Esophagus squamous epithelium (tissue), 4 donors: Measurements from ENCODE around the gene KCNK2.

Experiments used
- POLR2A ChIP-seq, 4 donors: fragments of 450-650 bp; IDR thresholded peaks; one replicate each; pipeline ENCODE4 v1.6.1; 2017; ENCODE audit warnings: antibody characterized with exemption in 4 of 4, mild to moderate bottlenecking in 4 of 4, moderate library complexity in 3 of 4
- TF ChIP-seq, protein P1 (sequence below), 6 experiments: fragments of 450-650 bp in 4 of 6; fragments of 200-600 bp in 2 of 6; sonication (generic) in 2 of 6; IDR thresholded peaks; one replicate each; pipeline ENCODE4 v1.5.1; 2016 to 2019; ENCODE audit warnings: antibody characterized with exemption in 6 of 6, mild to moderate bottlenecking in 4 of 6, moderate library complexity in 4 of 6

DNA sequence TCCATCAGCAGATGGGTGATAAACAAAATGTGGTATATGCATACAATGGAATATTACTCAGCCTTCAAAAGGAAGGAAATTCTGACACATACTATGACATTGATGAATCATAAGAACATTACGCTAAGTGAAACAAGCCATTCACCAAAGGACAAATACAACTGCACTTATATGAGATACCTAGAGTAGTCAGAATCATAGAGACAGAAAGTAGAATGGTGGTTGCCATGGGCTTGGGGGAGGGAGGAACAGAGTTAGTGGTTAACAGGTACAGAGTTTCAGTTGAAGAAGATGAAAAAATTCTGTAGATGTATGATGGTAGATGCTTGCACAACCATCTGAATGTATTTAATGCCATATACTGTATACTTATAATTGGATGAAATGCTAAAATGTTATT is 39.1 kb upstream of the KCNK2 start:
- TF ChIP-seq, protein P1, sequence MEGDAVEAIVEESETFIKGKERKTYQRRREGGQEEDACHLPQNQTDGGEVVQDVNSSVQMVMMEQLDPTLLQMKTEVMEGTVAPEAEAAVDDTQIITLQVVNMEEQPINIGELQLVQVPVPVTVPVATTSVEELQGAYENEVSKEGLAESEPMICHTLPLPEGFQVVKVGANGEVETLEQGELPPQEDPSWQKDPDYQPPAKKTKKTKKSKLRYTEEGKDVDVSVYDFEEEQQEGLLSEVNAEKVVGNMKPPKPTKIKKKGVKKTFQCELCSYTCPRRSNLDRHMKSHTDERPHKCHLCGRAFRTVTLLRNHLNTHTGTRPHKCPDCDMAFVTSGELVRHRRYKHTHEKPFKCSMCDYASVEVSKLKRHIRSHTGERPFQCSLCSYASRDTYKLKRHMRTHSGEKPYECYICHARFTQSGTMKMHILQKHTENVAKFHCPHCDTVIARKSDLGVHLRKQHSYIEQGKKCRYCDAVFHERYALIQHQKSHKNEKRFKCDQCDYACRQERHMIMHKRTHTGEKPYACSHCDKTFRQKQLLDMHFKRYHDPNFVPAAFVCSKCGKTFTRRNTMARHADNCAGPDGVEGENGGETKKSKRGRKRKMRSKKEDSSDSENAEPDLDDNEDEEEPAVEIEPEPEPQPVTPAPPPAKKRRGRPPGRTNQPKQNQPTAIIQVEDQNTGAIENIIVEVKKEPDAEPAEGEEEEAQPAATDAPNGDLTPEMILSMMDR (IDR thresholded peaks at IDR 0.05): no peak
- TF ChIP-seq POLR2A (IDR thresholded peaks at IDR 0.05): no peak
